Activated CD4-positive, alpha-beta T cell treated with anti-CD3 and anti-CD28 coated beads, Interleukin-2, Interleukin-6, amounts not matched to agents 100 ng/mL and 50 ng/mL, durations not matched to agents 16 hours and 8 hours (primary cell): Measurements from ENCODE around the gene CHAC1.

Source experiments
- DNase-seq: peaks from one replicate; pipeline ENCODE4 v3.0.0-alpha.2; 2020

Gene CHAC1, protein sequence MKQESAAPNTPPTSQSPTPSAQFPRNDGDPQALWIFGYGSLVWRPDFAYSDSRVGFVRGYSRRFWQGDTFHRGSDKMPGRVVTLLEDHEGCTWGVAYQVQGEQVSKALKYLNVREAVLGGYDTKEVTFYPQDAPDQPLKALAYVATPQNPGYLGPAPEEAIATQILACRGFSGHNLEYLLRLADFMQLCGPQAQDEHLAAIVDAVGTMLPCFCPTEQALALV

DNA sequence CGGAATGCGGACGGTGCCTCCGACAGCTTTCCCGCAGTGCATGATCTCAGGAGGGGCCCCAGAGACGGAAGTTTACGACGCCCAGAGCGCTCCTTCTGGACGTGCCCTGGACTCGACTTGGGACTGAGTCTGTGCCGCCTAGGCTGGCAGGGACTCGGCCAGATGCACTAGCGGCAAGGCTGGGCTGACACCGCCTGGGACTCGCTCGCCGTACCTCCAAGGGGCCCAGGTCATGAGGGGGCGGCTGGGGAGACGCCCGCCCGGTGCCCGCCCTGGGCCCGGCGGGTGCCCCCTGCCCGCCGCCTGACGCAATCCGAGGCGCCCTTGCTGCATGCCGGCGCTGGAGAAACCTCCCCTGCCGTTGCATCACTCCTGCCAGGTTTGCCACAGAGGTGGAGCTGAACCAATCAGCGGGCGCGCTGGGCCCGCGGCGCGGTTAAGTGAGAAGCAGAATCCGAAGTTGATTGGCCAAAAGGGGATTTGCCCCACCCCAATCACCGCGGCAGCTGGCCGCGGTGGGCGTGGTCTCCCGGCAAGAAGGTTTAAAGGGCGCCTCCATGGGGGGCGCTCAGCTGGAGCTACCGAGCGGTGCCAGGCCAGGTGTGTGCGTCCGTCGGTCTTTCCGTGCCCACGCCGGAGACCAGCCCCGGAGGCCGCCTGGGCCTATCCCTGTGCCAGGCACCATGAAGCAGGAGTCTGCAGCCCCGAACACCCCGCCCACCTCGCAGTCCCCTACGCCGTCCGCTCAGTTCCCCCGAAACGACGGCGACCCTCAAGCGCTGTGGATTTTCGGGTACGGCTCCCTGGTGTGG is at the start of gene CHAC1:
Gene CHAC1, plus strand, starts transcription at position 571 of the 812 bp plus-strand sequence. Its CDS starts 113 bp downstream, at position 684.
- peak; percentile 99 for DNase-seq

DNA sequence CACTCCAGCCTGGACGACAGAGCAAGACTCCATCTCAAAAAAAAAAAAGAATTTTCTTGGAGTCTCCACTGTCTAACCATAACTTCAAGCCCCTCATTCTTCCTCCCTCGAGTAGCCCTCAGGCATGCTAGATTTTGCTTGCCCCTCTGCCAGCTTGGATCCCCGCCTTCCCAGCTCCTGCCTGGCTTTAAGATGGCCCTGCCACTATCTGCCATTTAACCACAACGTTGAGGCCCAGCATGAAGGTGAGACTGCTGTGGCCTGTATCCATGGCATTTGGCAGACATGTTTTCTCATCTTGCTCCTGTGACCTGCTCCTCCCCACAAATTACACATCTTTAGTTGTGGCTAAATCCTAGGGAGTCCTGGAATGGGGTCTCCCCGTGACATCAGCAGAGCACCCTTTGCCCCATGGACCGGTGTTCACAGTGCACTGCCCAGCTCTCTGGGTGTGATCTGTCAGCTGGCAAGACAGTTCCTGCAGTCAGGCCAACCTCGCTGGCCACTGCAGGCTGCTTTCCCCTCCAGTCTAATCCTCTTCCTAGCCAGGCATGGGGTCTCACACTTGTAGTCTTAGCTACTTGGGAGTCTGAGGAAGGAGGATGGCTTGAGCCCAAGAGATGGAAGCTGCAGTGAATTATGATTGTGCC is 48.6 kb upstream of the CHAC1 start:
- DNase-seq, result no peak

DNA sequence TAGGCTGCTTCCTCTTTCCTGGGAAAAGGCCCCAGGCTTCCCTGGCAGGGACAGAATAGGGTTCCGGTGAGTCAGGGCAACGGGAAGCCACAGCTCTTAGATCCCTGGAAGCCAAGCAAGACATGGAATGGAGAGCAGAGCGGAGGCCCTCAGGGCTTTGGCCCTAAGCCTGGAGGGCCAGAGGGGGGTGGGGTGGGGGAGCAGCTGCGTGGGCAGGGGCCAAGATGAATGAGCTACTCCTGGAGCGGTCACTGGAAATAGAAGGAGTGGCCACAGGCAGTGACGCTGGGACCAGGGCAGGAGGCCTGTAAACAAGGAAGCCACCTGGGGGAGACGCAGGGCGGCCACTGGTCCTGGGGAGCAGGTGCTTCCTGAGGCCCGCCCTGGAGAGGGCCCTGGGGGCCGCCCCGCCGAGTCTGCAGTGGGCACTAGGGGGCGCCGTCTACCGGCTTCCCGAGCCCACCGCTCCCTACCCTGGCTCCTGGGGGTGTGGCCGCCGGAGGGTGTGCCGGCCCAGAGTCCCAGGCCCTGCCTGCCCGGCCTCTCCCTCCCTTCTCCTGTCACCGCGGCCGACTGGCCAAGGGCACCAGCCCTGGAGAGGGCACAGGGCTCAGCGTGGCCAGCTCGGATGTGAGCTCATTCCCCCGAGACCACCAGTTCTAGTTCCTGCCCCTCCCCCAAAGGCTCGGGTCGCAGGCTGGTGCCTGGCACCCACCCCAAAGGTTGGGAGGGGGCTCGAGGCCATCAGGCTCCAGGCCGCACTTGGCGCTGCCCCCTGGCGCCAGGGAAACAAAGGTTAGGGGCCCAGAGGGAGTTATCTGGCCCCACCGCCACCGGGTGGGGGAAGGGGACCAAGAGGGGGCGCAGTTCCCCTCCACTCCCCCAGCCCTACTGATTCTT is 46.9 kb upstream of the CHAC1 start:
- peak; percentile 84 for DNase-seq

DNA sequence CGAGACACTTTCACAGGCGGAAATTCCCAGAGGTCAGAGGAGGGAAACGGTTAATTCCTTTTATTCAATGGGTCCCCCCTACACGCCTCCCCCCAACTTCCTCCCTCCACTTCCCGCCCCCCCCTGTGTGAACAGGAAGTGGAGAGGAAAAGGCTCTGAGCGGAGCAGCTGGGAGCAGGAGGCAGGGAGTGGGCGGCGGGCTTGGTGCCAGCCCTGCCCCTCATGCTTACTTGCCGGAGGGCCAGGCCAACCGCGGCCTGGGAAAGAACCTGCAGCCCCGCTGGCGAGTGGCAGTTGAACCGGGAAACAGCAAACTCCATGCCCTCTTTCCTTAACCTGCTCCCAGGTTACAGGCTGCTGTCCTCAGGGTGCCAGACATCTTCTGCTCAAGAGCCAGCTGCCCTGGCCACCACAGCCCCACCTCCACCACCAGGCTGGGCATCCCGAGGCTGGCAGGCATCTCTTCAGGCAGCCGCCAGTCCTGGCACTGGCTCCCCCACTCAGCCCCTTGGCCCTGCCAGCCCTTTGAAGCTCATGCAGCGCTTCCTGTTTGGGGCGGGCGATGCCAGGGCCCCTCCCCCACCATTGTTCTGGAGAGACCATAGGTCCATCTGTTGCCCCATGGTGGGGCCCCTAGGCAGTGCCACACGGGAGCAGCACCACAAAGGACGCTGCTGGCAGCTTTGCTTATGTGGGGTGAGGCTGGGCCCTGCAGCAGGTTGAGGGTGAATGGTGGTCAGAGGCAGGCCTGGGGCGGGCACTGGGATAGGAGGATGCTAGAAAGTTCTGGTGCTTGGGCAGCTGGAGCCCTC is 46.1 kb upstream of the CHAC1 start:
- DNase-seq, result peak; percentile 68

DNA sequence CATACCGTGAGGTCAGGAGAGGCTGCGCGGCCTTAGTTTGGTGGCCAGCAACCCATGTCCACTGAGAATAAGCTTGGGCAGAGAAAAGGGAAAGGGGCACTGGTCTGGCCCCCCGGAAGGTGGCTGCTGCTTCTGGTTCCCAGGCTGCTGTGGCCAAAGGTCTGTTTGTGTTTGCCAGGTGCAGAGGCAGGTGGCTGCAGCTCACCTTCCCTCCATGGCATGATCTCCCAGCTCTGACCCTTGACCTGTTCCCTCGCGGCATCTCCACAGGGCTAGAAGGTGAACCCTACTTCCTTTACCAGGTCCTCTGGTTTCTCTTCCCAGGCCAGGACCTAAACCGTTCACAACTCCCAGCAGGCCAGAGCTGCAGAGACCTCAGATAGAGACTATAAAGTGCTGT is 45.2 kb upstream of the CHAC1 start:
- no peak for DNase-seq

DNA sequence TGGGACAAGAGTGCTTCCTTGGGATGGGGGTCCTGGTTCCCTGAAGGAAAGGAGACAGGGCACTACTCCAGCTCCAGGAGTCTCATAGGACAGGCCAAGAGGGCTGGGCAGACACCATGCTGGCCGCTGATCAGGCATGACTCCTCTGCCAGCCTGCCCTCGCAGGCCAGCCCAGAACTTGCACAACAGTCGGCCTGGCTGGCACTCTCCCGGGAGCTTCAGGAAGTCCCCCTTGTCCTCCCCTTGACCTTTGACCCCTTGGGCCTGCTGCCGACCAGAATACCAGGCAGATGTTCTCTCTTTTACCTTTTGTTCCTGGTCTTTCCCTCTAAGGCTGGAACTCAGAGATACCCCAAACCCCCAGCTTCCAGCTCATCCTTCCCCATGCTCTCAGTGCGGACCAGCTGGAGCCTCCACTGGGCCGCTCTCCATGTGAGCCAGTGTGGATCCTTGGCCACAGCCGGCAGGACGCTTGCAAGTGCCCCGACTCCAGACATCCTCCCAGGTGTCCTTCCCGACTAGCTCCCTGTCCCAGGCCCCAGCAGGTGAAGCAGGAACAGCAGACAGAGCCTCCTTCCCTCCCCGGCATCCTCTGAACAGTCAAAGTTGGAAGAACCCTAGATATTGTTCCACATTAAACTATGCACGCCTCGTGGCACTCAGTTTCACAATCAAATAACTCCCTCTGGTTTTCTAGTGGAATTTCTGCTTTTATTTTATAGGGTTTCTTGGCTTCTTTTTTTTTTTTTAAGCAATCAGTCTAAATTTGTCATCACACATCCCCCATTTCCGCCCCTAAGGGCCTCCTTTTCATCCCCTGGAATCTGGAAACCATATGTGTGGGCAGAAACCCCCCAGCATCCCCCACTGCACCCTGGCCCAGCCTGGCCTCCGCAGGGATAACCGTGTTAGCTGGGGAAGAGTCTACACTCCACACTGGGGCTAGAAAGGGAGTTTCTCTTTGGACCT is 43.3 kb upstream of the CHAC1 start:
- DNase-seq, result no peak

DNA sequence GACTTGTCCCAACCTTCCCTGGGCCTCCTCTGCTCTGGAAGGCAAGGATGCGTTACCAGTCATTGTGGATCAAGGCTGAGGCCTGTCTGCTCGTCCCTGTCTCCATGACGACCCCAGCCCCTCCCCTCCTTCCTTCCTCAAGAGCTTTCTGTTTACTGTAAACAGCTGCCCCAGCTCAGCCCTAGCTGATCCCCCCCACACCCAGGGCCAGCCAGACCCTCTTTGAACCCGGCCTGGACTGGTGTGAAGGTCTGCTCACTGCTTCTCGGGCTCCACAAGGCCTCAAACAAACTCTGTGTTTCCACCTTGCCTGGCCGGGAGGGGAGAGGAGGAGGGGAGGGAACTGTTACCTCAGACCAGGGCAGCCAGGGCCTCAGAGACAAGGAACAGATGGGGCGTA is 42.1 kb upstream of the CHAC1 start:
- no peak for DNase-seq

DNA sequence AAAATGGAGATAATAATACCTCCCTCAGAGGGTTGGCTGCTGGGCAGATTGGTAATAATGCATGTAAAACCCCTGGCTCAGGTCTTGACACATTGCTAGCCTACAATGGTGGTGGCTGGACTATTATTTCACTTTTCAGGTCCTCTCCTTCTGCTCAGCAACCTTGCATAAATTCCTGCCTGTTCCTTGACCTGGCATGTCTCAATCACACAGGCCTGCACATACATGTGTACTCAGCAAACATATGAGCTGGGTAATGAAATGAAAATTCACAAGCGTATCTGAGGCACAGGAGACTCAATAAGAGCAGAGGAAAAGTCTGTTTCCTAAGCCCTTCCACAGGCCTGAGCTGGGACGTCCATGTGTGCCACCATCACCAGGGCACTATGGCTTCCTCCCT is 41.6 kb upstream of the CHAC1 start:
- no peak for DNase-seq

DNA sequence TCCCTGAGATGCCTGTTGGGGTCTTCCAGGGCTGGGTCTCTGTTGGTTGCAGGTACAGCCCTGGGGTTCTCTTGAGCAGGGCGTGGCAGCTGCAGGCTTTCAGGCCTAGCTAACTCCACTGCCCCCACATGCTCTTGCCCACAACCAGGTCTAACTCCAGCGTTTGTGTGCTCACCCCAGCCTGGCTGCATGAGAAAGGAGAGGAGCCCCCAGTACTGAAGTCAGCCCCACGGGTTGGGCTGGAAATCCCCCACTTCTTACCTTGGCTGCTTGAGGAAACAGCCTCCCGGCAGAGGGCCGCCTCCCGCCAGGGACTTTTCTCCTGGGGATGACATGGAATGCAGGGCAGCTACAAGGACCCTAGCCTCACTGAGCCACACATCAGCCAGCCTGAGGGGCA is 40.8 kb upstream of the CHAC1 start:
- DNase-seq, result no peak

DNA sequence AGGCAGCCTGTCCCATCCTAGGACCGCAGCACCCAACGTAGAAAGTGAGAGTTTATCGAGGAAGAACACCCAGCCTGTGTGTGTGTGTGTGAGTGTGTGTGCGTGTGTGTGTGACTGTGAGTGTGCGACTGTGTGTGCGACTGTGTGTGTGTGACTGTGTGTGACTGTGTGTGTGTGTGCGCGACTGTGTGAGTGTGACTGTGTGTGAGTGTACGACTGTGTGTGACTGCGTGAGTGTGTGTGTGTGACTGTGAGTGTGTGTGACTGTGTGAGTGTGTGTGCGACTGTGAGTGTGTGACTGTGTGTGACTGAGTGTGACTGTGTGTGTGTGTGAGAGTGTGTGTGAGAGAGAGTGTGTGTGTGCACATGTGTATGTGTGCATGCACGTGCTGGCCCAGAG is 39.3 kb upstream of the CHAC1 start:
- no peak for DNase-seq

DNA sequence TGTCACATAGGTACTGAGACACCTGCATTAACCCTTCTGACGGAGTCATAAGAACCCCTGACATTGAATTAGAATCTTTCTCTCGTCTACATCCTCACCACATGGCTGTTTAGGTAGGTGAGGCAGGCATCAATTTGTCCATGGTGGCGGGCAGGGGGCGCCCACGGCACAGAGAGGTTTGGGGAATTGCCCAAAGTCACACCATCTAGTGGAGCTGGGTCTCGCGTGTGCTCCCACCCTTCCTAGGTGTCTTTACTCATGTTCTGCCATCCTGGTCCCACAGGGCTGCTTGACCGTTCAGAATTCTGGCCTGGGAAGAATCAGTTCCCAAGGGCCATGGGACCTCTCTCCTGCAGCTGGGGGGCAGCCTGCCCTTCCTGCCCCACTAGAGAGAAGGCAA is 38.8 kb upstream of the CHAC1 start:
- no peak for DNase-seq

DNA sequence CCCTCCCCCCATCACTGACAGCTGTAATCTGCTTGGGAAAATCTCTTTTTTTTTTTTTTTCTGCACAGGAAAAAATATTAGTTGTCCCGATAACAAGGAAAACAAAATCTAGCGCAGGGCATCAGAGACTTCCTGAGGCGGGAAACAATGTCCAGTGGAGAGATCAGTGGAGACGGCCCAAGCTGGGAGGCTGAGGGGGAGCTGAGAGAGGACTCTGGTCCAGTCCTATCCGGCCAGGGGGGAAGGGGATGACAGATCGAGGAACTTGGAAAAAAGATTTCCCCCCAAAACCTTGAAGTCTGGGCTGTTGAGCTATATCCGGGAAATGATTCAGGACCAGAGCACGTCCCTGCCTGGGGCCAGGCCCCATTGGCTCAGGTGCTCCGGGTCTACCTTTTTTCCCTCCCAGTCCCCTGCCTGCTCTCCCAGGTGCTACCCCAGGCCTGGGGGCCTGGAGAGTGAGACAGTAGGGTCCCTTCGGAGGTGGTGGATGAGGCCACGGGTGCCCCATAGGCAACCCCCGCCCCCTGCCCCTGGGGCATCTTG is 38.1 kb upstream of the CHAC1 start:
- no peak for DNase-seq

DNA sequence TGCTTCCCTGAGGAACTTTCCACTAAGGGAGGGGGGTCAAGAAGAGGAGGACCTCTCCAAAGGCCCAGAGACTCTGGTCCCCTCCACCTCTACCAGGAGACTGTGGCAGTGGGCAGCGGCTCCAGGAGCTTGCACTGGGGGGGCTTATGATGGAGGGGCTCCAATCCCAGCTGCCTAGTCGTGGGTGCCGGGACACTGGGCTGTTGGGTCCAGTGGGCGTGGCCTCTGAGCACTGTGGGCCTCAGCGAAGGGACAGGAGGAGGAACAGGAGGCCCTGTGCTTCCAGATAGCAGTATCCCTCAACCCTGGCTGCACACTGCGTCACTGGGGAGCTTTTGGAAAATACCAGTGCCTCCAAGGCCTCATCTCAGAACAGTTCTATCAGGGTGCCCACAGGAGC is 37.6 kb upstream of the CHAC1 start:
- no peak for DNase-seq

DNA sequence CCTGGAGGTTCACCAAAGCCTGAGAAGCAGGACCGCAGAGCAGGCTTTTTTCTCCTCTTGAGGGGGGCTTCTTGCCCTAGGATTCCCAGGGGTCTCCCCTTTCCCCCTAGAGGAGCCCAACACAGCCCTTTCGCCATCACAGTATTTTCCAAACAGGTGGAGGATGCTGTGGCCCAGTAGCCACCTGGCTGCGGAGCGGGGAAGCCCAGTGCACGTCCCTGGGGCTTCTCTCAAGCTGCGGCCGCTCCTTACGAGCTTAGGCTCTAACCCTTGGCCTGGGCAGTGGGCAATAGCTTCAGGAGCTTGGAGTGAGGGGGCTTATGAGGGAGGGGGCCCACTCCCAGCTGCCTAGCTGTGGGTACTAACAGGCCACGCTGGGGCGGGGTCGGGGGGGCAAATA is 35.7 kb upstream of the CHAC1 start:
- no peak for DNase-seq

DNA sequence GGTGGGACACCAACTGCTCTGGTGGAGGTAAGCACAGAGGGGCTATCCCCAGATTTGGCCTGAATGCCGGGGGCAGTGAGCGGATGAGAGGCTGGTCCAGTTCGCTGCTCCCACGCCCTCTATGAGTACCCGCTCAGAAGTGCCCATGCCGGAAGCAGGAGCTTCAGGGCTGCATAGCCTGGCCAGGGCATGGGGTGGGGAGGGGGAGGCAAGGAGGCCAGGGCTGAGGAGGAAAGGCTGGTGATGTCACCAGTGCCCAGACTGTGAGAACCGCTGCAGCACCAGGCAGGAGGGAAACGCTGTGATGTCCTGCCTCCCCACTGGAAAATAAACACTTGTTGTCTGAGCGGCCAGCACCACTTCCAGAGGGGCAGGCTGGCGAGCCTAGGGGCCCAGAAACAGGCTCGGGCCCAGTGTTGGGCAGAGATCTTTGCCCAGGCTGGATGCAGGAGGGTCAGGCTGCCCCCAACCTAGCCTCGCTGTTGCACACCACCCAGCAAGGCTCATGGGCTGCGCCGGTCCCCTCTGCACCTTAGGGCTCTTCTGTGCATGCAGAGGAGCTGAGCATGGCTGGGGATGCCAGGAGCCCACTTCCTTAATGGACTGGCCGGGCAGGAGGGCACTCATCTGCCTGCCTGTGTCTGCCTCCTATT is 35.0 kb upstream of the CHAC1 start:
- no peak for DNase-seq

DNA sequence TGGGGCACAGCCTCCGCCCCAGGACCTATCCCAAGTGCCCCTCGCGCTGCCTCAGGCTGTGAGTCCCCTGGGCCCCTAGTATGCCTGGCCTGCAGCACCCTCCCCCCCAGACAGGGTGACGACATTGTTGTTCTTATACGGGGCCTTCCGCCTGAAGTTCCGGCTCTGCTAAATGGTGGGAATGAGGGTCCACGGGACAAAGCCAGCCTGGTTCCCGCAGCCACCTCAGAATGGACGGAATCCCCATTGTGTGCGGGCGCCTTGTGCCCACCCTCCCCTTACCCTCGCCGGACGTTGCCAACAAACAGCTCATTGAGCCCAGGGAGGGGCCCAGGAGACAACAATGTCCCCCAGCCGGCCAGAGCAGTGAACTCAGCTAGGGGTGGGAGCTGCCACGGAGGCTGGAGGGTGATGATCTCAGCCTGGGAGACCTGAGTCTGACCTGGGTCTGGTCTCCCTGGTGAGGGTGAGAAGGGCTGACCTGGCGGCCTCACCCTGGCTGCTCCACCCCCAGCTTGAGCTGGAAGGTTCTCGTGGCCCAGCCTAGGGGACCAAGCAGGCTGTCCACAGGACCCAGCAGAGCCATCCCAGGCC is 34.4 kb upstream of the CHAC1 start:
- no peak for DNase-seq

DNA sequence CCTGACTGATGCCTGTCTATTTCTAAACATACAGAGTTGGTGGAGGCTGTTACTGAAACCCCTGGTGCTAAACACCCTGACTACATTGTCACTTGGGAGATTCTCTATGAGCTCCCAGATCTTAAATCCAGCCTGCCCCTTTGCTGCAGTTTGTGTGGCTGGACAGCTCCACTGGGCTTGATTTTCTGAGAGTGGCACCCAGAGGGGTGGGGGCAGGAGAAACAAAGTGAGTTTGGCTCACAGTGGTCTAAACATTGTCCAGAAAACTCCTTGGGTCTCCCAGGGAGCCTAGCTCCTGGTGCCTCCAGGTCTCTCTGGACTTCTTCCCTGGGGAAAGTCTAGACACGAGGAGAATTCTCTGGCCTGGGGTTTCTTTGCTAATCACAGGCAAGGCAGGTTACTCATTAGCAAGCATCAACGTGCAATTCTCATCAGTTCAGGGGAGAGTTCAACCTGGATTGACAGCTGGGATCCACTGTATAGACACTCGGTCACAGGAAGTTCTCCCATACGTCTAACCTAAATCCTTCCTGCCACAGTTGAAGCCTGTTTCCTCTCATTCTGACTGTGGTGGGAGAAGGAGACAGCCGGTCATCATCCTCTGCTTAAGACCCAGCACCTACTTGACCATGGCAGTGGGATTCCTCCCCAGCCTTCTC is 31.2 kb upstream of the CHAC1 start:
- no peak for DNase-seq

DNA sequence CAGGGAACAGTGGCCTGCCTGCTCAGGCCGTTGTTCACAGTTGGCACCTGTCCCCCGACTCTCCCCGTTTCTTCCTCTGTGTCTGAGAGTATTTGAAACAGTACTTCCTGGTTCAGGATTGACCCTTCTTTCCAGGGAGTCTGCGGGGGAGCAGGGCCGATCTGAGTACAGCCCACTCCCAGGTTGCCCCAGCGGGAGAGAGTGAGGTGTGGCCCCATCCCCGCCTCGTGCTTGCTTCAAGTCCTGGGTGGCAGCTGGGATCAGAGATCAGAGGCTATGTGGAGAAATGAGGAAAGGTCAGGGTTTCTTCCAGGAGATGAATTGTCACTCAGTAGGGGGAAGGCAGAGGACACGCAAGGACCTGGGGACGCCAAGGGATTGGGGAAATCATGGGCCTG is 30.7 kb upstream of the CHAC1 start:
- no peak for DNase-seq

DNA sequence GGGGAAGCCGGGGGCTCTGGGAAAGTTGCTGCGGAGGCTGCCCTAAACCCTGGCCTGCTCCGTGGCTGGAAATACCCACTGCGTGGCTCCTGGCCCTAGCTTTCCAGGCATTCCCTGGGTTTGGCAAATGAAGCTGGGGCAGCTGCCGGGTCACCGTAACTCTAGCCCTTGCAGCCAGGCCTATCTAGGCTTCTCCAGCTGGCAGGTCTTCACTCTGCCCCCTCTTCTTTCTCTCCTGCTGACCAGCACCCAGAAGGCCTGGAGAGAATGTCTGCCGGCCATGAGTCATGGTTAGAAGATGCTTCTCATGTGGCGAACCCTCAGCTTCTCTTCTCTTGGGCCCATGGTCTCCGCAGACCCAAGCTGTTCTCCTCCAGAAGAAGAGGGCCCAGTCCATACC is 29.7 kb upstream of the CHAC1 start:
- no peak for DNase-seq
